ENCODE measurements around the gene UNC5C.

- no peak for TF ChIP-seq CTCF (IDR thresholded peaks at IDR 0.05; ENCODE audit: poor library complexity)
- TF ChIP-seq EZH2 (IDR thresholded peaks at IDR 0.05; ENCODE audit: borderline replicate concordance): no peak
- TF ChIP-seq EZH2phosphoT487 (IDR thresholded peaks at IDR 0.05; ENCODE audit: low read depth, severe bottlenecking, unreplicated experiment): no peak
Observed at GRCh38 chr4:95591278-95591677, 42.5 kb upstream of the UNC5C start.

Measured in hepatocyte (in vitro differentiated cells).